Renal cortex interstitium (tissue), 11 donors: Measurements from ENCODE around the gene LTB4R. TPM values are rescaled to one million over a fixed set of nuclear protein-coding genes. Genes with fewer than 3 reads are reported as not detected.

Experiments used
- DNase-seq, 11 donors: peaks; one replicate each; pipeline ENCODE4 v3.0.0-alpha.2; 2013; ENCODE audit warnings: low read depth in 9 of 11, low spot score in 4 of 11; ENCODE audit errors: extremely low read depth in 1 of 11
- polyA plus RNA-seq, 3 donors: library from polyadenylated mRNA; unstranded; fragments of 120-200 nt; gene quantifications; one replicate each; pipeline ENCODE4 v1.2.1, GENCODE V29; 2013; ENCODE audit not compliant: insufficient read length in 3 of 3

LTB4R gene
- polyA plus RNA-seq, 3 donors, result 4.1 to 6.8 (median 5.6) TPM

- no peak for DNase-seq
Observed at GRCh38 chr14:24273422-24273998, 37.8 kb upstream of the LTB4R start.

GRCh38 chr14:24274101-24274543, 37.2 kb upstream of the LTB4R start:
- no peak for DNase-seq

- DNase-seq, result no peak
Observed at GRCh38 chr14:24277071-24277470, 34.2 kb upstream of the LTB4R start.

GRCh38 chr14:24277606-24278321, 33.5 kb upstream of the LTB4R start:
- DNase-seq, result no peak

- DNase-seq, result no peak
Observed at GRCh38 chr14:24278424-24278823, 32.9 kb upstream of the LTB4R start.

DNA sequence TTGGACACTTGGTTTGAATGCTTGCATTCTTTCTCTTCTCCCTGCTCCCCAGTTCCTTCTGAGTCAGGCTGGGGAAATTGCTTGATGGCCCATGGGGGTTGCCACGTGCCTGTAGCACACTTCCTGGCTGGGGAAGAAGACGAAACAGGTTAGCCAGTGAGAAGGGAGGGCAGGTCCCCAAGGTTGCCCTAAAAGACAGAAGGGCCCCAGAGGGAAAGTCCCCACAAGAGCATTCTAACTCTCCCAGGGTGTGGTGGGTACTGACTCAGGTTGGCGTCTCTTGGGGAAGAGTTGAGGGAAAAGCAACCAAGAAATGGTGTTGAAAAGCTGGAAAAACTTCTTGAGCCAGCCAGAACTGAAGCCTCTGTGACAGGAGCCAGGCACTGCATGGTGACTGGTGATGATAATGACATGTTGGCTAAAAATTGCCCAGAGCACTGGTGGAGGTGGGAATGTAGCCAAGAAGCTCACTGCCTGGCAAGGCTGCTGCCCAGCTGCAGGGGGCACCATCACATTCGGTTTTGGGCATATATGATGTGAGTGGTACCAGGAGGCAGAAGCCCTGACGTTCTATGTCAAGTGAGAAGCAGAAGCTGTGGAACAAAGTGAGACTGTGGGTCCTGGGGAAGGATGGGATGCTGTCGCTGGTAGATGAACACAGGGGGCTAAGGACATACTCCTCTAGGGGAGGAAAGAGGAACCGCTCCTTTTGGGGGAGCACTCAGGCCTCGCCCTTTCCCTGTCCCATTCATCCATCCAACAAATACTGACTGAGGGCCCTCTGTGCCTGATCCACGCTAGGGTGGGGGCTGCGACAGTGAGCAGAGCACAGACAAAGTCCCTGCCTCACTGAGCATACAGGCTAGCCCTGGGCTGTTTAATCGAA, 31.8 kb upstream of the LTB4R start:
- no peak for DNase-seq

DNA sequence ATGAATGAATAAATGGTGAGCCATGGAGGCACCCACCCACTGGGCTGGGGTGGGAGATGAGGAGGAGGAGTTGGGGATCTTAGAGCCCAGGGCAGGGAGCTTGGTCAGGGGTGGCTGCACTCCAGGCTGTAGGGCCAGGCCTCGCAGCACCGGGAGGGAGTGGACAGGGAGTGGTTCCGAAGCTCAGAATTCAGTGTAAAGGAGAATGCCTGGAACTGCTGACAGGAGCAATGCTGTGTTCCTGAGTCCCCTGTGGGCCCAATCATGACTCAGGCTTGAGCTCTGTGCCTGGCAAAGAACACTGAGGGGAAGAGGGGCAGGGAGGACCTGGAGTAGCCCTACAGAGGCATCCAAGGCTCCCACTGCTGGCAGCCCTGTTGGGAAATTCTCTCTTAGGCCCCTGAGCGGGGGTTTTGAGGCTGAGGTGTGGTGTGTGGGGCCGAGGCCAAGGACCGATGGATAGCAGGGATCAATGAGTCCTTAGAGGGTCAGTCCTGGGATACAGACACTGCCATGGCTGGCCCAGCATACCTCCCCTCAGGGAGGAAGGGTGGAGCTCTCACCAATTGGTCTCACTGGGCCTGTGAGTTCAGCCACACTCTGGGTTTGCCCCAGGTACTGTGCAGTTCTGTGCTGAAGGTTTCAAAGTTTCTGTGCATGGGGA, 30.4 kb upstream of the LTB4R start:
- no peak for DNase-seq

- no peak for DNase-seq
Observed at GRCh38 chr14:24281636-24282035, 29.7 kb upstream of the LTB4R start.

DNA sequence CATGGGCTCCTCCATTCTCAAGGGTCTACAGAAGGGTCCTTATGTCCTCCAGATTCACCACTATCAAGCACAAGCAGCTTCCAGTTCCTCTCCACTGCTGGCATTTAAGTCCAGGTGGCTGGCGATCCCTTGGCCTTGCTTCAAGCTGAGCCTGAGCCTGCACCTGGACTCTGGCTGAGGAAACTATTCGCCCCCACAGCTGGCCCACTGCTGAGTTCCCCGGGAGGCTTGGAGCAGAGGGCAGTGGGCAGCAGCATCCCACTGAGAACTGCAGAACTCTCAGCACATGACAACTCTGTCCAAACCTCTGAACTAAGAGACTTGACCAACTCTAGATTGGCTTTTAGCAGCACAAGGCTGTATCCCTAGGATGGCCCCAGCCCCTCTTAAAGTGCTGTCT, 28.6 kb upstream of the LTB4R start:
- DNase-seq, result no peak

- DNase-seq, result no peak
Observed at GRCh38 chr14:24283796-24284460, 27.4 kb upstream of the LTB4R start.

GRCh38 chr14:24284501-24285035, 26.7 kb upstream of the LTB4R start:
- no peak for DNase-seq

- DNase-seq, result no peak
Observed at GRCh38 chr14:24285351-24285750, 26.0 kb upstream of the LTB4R start.

GRCh38 chr14:24286996-24287395, 24.3 kb upstream of the LTB4R start:
- DNase-seq, result no peak

- no peak for DNase-seq
Observed at GRCh38 chr14:24289649-24290280, 21.5 kb upstream of the LTB4R start.

- DNase-seq, result no peak
Observed at GRCh38 chr14:24290746-24291145, 20.6 kb upstream of the LTB4R start.

DNA sequence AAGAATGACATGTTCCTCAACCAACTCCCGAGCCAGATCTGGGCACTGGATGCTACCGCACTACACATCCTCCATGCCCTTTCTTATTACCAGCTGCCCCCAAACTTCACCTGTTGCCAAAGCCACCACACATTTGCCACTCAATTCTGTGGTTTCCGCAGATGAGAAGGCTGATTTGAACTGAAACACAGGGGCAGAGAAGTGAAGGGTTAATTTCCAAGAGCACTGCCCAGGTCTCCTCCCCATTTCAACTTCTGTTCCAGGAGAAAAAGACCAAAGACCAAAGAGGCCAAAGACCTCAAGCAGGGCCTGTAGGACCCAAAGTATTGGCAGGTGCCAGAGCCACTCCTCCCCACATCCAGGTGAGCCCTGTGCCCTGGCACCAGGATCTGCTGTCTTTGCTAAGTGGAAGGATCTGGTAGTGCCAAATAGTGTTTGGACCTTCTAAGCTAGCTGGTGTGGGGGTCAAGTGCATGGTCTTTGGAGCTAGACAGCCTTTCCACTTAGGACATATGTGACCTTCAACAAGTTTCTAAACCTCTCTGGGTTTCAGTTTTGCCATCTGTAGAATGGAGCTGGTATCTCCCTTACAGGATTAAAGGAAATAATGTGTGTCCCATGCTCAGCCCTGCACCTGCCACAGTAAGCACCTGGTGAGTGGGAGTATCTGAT, 19.7 kb upstream of the LTB4R start:
- no peak for DNase-seq

DNA sequence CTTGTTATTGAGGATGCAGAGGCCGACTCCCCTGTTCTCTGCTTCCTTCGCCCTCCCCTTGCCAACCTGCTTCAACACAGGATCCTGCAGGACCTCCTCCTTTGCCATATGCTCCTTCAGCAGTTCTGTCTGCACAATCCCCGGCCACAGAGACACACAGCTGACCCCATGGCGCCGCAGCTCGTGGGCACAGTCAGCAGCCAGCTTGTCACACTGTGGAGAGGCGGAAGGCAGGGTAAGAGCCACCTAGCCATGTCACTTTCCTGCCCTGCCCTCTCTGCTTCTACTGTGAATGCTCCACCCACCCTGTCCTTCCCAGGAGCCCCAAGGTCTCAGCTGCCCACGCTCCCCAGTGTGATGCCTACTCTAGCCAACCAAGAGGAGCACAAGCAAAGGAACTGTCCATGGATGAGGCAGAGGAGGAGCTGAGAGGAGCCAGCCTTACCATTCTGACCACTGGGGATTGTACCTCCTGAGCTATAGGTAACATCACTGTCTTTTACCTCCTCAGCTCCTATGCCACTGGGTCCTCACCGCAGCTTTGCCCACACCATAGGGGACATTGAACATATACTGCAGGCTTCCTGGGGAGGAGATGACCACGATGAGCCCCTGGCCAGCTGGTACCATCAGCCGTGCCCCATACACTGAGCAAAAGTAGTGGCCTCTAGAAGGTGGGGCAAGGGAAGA, 19.0 kb upstream of the LTB4R start:
- no peak for DNase-seq
